ENCODE results near the gene GFOD1.
A peak's percentile ranks its signal among the peaks of the same experiment; 100 is the strongest.

Gene GFOD1

DNA sequence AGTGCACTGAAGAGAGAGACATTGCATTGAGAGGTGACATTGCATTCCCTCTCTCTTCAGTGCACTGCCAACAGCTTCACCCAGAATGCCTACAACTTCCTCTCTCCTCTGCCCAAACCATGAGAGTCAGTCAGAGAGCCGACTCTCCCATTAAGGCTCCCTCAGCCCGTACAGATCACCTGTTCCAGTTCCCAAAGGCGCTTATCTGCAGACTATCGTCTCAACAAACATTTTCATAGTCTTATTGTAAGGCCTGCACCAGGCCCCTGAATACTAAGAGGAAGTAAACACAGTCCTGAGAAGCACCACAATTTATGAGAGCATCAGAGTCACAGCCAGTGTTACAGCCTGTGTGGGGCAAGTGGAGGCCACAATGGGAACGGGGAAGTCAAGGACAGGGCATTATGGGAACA lies 53.7 kb downstream of the GFOD1 start:
- Mint-ChIP-seq H3K9me3 (no peaks in the 10 kb centered on the region), H3K4me1 (peaks cover 55% of the 10 kb centered on the region), H3K4me3 (no peak overlapping the region), H3K27me3 (no peaks in the 10 kb centered on the region), H3K36me3 (no peaks in the 10 kb centered on the region), H3K27ac (no peak overlapping the region)

DNA sequence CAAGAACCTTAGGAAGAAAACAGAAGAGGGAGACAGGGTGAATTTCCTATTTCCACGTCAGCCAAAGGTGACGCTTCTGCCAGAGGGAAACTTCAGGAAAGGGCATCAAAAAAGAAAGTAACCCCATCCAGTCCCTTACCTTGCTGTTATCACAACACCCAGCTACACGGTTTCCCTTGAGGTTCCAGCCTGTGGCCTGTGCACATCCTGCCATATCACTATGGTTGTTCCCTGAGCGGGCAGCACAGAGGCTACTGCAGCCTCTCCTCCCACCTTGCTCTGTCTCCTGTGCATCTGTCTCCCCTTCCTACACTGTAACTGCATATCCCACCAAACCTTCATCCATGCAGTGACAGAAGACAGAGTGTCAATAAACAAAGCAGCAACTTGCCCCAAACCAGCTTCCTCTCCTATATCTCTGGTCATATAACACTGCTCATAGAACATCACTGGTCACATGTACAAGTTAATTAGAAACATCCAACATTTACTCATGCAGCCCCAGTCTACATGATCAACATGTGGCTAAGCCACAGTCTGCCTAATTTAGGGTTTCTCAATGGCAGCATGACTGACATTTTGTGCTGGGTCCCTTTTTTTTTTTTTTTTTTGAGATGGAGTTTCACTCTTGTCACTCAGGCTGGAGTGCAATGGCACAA lies 54.7 kb downstream of the GFOD1 start:
- Mint-ChIP-seq H3K4me3 (no peak overlapping the region), H3K27me3 (no peaks in the 10 kb centered on the region), H3K36me3 (no peaks in the 10 kb centered on the region), H3K9me3 (no peaks in the 10 kb centered on the region), H3K27ac (no peak overlapping the region), H3K4me1 (peaks cover 65% of the 10 kb centered on the region)

DNA sequence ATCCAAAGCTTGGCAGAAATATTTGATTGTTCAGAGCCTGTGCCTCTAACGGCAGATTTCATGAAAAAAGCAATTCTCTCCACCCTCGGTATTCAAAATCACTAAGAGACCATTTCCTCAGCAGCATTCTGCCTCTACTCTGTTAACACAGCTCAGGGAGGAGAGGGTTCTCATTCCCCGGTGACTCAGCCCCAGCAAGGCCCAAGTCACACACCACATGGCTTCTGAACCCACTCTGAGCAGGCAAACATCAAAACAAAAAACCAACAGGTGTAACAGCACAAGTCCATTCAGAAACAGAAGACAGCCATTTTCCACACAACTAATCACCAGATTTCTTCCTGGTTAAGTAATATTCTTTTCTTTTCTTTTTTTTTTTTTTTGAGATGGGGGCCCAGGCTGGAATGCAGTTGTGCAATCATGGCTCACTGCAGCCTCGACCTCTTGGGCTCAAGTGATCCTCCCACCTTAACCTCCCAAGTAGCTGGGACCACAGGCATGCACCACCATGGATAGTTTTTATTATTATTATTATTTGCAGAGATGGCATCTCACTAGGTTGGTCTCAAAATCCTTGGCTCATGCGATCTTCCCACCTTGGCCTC lies 55.4 kb downstream of the GFOD1 start:
- Mint-ChIP-seq H3K9me3 (no peaks in the 10 kb centered on the region), H3K36me3 (no peaks in the 10 kb centered on the region), H3K4me1 (peaks cover 72% of the 10 kb centered on the region), H3K27ac (peak overlapping the region; percentile 90), H3K27me3 (no peaks in the 10 kb centered on the region), H3K4me3 (peak overlapping the region; percentile 34)

DNA sequence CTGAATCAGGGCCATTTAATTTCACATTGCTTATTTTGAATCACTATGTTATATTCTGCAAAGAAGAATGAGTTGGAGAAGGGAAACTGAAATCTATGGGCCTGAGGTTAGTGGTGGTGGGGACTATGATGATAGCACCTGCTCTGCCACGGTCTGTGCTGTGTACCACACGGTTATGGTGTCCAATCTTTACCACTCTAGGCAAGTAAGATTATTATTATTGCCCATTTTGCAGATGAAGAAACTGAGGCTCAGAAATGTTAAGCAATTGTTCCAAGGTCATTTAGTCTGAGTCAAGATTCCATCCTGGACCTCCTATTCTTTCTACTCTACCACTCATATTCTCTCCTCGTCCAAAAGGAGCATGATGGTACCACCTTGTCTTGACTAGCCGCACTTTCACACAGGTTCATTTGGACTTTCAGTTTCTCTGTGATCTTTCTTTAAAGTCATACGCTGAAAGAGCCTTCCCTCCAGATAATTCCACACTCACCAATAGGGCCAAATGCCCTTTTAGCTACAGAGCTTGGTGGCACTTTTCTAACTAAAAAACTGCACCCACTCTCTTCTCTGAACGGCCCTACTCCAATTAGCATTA lies 56.2 kb downstream of the GFOD1 start:
- Mint-ChIP-seq H3K4me1 (peaks cover 72% of the 10 kb centered on the region), H3K27ac (peak overlapping the region; percentile 18), H3K27me3 (no peaks in the 10 kb centered on the region), H3K36me3 (no peaks in the 10 kb centered on the region), H3K9me3 (no peaks in the 10 kb centered on the region), H3K4me3 (no peak overlapping the region)

DNA sequence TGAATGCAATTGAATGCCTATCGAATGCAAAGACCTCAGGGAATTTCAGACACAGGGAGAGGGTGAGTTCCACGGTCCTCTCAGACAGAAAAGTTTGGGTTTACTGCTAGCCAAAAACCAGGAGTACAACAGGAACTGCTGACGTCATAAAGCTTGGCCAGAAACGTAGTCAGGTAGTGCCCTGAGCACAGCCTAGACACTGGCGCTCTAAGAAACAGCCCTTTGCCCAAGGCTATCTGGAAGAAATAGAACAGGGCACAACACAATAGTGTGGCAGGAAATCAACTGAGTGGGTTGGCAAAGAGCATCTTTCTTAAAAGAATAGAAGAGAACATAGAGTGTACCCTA lies 58.0 kb downstream of the GFOD1 start:
- peak overlapping the region; percentile 42 for H3K4me3 Mint-ChIP-seq
- no peaks in the 10 kb centered on the region for H3K36me3 Mint-ChIP-seq
- no peak overlapping the region for H3K27ac Mint-ChIP-seq
- peaks cover 74% of the 10 kb centered on the region for H3K4me1 Mint-ChIP-seq
- H3K27me3 Mint-ChIP-seq = no peaks in the 10 kb centered on the region
- no peaks in the 10 kb centered on the region for H3K9me3 Mint-ChIP-seq

DNA sequence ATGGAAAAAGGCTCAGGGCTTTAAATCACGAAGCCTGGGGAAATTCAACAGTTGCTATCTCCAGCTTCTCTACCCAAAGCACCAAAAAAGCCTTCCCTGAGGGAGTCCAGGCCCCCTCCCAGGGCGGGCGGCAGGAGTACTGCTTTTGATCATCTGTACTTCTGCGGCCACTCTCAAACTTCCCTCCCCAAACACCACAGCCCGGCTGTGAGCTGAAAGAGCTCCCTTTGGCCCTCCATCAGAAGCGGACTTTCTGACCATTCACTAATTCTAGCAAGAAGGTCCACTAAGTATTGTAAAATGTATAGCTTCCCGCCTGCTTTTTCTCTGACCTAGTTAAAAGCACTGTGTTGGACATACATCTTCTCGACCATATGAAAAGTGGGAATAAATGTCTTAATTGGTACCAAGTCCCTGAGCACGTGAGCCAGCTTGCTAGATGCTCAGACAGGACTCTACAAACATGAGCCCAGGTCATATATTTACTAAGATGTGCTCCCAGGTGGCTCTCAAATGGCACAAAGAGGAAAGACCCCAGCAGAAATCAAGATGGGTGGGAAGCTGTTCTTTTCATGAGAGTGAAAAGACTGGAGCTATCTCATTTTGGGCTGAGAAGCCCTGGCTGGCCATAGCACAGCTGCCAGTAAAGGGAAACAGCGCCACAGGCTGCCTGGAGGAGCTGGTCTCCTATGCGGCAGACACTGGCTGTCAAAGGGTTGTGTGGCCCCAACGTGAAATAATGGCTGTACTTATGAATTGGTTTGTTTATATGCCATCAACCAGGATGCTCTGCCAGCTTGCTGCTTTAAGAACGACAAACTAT lies 58.6 kb downstream of the GFOD1 start:
- Mint-ChIP-seq H3K4me1 (peaks cover 72% of the 10 kb centered on the region), H3K36me3 (no peaks in the 10 kb centered on the region), H3K9me3 (no peaks in the 10 kb centered on the region), H3K4me3 (peak overlapping the region; percentile 77), H3K27ac (peak overlapping the region; percentile 91), H3K27me3 (no peaks in the 10 kb centered on the region)

DNA sequence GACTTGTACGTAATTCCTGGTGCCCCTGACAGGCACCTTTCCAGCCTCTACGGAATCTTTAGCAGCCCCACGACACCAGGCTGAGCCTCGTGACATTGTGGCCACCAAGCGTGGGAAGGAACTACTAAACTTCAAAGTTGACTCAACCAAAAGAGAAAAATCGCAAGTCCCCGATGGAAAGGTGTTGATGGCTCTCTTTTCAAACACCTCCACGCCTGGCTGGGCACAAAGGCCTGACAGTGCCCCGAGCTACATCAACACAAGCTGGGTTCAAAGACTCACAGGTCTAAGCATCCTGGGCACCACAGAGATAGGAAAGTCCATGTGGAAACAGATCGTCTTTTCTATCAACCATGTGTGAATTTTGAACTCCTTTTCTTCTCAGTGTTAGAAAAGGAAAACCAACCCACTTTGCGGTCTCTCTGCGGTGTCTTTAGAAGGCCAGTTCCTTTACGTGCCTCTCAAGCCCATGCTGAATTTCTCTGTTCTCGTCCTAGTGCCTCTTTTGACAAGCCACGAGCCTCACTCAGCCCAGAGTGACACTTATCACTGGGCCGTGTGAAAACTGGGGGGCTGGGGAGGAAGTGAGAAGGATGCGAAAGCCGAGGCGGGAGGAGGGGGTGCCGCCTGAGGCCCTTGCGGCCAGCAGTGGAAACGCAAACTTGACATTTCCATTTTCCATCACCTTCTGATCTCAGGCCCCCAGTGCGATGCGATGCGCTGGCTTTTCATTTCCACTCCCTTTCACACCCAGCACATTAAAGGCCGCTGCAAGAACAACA lies 59.4 kb downstream of the GFOD1 start:
- H3K4me1 Mint-ChIP-seq = peaks cover 74% of the 10 kb centered on the region
- H3K36me3 Mint-ChIP-seq = no peaks in the 10 kb centered on the region
- H3K27me3 Mint-ChIP-seq = no peaks in the 10 kb centered on the region

DNA sequence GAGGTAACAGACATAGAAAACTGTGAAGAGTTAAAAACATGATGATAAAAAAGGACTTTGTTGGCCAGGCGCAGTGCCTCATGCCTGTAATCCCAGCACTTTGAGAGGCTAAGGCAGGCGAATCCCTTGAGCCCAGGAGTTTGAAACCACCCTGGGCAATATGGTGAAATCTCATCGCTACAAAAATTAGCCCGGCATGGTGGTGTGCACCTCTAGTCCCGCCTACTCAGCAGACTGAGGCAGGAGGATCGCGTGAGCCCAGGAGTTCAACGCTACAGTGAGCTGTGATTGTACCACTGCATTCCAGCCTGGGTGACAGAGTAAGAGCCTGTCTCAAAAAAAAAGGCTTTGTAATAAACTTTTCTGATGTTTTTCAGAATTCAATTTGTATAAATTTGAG lies 60.1 kb downstream of the GFOD1 start:
- Mint-ChIP-seq H3K9me3 (no peaks in the 10 kb centered on the region), H3K4me1 (peaks cover 69% of the 10 kb centered on the region), H3K36me3 (no peaks in the 10 kb centered on the region), H3K4me3 (no peak overlapping the region), H3K27me3 (no peaks in the 10 kb centered on the region), H3K27ac (peak overlapping the region; percentile 59)

More for the DNA sequence above, 59.4 kb downstream of the GFOD1 start:
- Mint-ChIP-seq H3K9me3 (no peaks in the 10 kb centered on the region), H3K4me3 (peak overlapping the region; percentile 77), H3K27ac (peak overlapping the region; percentile 91)

DNA sequence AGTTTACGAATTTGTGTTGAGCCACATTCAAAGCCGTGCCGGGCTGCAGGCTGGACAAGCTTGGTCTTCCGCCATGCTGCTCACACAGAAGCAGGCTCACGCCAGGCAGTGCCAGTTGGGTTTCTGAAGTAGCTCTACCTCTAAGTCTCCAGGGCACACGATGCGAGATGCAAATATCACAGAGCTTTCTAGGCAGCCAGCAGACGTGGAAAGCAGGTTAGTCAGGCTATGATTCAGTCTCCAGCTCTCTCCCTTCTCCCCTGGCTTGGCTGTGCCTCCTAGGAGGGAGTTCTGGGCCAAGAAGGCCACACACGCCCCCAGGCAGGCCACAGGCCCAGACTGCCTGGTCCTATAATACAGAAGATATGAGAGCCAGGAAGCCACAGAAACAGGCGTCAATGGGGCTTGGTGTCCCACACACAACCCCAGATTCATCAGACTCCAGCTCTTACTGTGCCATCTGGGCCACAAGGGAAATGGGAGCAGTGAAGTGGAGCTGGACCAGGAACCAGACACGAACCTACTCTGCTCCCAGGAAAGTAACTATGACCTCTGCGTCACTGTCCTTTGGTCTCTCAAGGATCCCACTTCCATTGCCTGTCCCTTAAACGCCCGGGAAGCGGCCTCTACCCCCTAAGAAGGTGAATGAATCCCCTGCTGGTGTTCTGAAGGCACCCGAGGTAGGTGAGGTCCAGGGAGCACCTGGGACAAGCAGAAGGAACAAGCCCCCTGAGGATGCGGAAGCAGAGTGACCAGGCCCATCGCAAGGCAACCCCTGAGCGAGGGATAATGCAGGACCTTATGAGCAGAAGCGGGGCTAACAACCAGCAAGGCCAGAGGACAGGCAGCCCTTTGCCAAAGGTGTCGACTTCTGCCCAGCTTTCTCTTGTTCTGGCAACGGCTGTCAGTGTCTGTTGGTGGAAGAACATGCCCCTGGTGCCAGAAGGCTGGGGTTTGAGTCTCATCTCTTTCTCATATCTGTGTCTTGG lies 61.2 kb downstream of the GFOD1 start:
- Mint-ChIP-seq H3K4me3 (peak overlapping the region; percentile 23), H3K9me3 (no peaks in the 10 kb centered on the region), H3K27ac (peak overlapping the region; percentile 17), H3K27me3 (no peaks in the 10 kb centered on the region), H3K4me1 (peaks cover 69% of the 10 kb centered on the region), H3K36me3 (no peaks in the 10 kb centered on the region)

DNA sequence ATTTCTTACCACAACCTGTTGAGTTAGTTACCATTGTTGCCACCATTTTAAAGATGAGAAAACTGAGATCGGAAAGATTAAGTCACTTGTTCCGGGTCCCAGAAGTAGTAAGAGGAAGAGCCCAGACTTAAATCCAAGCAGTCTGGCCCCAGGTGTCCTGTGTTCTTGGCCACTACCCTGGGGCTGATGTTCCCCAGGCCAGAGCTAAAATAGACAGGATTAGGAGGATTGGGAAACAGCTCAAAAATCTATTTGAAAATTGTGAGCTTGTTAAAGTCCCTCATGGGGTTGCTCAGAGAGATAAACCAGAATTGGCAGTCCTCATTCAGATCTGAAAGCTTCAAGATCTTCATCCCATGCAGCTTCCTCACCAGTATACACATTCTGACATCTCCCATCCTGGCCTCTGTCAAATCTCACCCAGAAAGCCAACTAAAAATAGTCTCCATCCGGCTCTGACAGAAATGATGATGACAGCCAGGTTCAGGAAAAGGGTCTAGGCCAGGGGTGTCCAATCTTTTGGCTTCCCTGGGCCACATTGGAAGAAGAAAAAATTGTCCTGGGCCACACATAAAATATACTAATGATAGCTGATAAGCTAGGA lies 62.0 kb downstream of the GFOD1 start:
- Mint-ChIP-seq H3K9me3 (no peaks in the 10 kb centered on the region), H3K36me3 (no peaks in the 10 kb centered on the region), H3K27me3 (no peaks in the 10 kb centered on the region), H3K4me1 (peaks cover 67% of the 10 kb centered on the region), H3K27ac (peak overlapping the region; percentile 72), H3K4me3 (peak overlapping the region; percentile 33)

DNA sequence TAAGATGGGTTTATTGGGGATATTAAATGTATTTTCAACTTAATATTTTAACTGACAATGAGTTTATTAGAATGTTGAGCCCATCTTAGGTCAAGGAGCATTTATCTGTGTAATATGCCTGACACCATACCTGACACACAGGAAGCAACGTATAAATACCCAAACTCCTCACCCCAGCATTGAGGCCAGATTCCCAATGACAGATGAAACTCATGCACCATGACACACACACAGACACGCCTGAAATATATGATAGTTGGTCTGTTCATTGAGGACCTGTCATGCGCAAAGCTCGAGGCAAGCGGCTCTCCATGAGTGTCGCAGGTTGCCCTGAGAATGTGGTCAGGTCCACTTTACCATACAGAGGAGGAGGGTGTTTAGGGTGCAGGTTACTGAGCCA lies 64.1 kb downstream of the GFOD1 start:
- no peaks in the 10 kb centered on the region for H3K27me3 Mint-ChIP-seq
- peaks cover 2% of the 10 kb centered on the region for H3K36me3 Mint-ChIP-seq
- H3K4me3 Mint-ChIP-seq = no peak overlapping the region
- H3K27ac Mint-ChIP-seq = no peak overlapping the region
- no peaks in the 10 kb centered on the region for H3K9me3 Mint-ChIP-seq
- H3K4me1 Mint-ChIP-seq = peaks cover 63% of the 10 kb centered on the region

DNA sequence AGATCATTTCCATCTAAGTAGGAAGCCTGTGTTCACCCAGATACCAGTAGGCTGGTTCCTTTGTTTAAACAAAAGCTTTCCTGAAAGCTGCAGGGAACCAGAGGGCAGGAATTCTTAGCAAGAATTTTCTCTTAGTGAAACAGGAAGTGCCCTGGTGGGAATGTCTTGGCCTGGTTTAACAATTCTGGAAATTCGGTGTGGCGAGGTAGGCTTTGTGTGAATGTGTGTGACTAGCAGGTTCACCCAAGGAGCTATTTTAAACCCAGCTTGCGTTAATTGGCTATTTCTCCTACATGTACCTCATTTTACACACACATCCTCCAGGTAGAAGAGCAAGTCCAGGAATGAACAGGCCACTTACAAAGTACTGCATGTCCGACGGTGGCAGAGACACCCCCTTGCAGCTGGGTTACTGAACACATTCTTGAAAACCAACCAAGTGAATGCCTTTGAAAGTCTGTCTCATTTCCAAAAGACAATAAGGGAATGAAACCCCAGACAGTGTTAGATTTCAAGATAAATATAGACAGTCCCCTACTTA lies 64.6 kb downstream of the GFOD1 start:
- no peak overlapping the region for H3K27ac Mint-ChIP-seq
- H3K4me1 Mint-ChIP-seq = peaks cover 58% of the 10 kb centered on the region
- H3K36me3 Mint-ChIP-seq = peaks cover 2% of the 10 kb centered on the region

DNA sequence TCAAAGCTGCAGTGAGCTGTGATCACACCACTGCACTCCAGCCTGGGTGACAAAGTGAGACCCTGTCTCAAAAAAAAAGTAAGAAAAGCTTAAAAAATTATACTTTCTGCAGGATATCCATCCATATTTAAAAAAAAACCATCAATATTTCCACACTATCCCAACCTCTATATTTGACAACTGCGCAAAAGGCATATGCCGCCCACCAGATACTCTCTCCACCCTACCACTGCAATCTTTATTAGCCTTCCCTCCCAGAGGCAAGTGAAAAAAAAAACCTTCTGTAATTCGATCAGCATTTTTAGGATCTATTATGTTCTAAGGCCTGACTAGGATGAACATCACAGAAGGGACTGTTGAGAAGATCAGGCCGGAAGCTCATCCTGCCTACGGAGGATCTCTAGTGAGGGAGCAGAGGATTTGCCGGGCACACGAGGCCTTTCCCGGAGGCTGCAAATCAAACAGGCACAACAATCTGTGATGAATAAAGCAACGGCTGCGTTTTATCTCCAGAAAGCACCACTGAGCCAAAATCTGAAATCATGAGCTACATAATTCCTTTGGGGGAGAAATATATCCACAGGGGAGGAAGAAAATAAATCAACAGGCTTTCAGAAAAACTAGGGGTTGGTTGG lies 65.9 kb downstream of the GFOD1 start:
- Mint-ChIP-seq H3K4me1 (peaks cover 46% of the 10 kb centered on the region), H3K4me3 (no peak overlapping the region), H3K9me3 (no peaks in the 10 kb centered on the region), H3K36me3 (peaks cover 2% of the 10 kb centered on the region), H3K27ac (no peak overlapping the region), H3K27me3 (no peaks in the 10 kb centered on the region)

More for the DNA sequence above, 64.6 kb downstream of the GFOD1 start:
- H3K4me3 Mint-ChIP-seq = no peak overlapping the region
- H3K9me3 Mint-ChIP-seq = no peaks in the 10 kb centered on the region
- H3K27me3 Mint-ChIP-seq = no peaks in the 10 kb centered on the region
